ENCODE measurements around the gene KDM5A.

DNA sequence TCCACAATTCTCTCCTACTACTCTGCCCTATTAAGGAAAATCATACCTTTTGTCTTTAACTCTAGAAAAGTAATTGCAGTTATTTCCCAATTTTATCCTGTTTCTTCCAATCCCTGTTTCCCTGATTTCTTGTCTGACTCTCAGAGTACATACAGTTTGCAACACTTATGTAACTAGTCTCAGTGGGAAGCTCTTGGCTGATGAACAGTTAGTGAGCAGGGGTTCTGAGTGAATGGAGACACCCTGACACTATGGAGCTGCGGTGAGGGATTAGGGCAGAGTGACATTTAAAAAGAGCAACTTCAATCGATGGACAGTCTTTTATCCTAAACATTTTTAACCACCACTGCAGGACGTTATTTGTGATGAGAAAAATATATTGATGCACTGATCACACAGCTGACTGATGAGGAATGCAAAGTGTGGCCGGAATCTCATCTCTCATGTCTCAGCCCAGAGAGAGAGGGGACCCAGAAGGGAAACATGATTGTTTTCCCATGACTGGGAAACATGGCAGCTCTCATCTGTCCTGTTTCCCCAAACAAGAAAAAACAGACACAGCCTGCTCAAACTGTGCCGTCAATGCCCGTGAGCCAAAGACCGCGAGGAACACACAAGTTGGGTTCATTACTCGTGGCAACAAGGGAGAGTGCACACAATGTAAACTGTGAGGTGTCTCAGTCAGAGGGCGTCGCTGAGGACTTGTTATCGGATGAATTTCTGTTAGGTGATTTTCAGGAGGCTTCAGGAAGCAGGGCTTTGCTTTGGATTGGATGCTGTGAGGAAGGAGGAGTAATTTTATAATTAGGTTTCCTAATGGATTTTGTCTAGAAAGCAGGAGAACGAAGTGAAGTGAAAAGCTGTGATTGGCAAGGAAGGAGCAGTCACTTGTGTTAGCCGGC, 121.3 kb downstream of the KDM5A start:
- TF ChIP-seq CTCF (IDR thresholded peaks at IDR 0.05 in 8 of 11, conservative IDR thresholded peaks at IDR 0.05 in 3 of 11) = no peak
- no peak for TF ChIP-seq POLR2AphosphoS5 (IDR thresholded peaks at IDR 0.05)

All from spleen (tissue), 7 donors.